Nephron (organoid): Measurements from ENCODE around the gene EFNB3.

Experiments
- H3K27ac Mint-ChIP-seq, 3 experiments: 2 replicates each; pipeline ENCODE4 v1.8.0; 2020; ENCODE audit warnings: mixed read lengths in 3 of 3, mild to moderate bottlenecking in 2 of 3, moderate library complexity in 1 of 3
- H3K27me3 Mint-ChIP-seq: 2 replicates; pipeline ENCODE4 v1.8.0; 2021; ENCODE audit warnings: low read depth, mild to moderate bottlenecking, moderate library complexity, mixed read lengths
- H3K36me3 Mint-ChIP-seq: 2 replicates; pipeline ENCODE4 v1.8.0; 2020; ENCODE audit warnings: low read depth, mixed read lengths
- H3K4me1 Mint-ChIP-seq: 2 replicates; pipeline ENCODE4 v1.8.0; 2020; ENCODE audit warnings: mixed read lengths
- H3K4me3 Mint-ChIP-seq, 3 experiments: 2 replicates each; pipeline ENCODE4 v1.8.0; 2020; ENCODE audit warnings: mild to moderate bottlenecking in 3 of 3, mixed read lengths in 3 of 3, moderate library complexity in 2 of 3
- H3K9me3 Mint-ChIP-seq: 2 replicates; pipeline ENCODE4 v1.8.0; 2020; ENCODE audit warnings: mixed read lengths
- TF ChIP-seq, protein P1 (sequence below), 3 experiments: fragments of 200-600 bp; sonication (generic); IDR thresholded peaks; one replicate each; pipeline ENCODE4 v1.5.0; 2021; ENCODE audit warnings: antibody characterized with exemption in 3 of 3; ENCODE audit not compliant: unreplicated experiment in 3 of 3

EFNB3 gene

DNA sequence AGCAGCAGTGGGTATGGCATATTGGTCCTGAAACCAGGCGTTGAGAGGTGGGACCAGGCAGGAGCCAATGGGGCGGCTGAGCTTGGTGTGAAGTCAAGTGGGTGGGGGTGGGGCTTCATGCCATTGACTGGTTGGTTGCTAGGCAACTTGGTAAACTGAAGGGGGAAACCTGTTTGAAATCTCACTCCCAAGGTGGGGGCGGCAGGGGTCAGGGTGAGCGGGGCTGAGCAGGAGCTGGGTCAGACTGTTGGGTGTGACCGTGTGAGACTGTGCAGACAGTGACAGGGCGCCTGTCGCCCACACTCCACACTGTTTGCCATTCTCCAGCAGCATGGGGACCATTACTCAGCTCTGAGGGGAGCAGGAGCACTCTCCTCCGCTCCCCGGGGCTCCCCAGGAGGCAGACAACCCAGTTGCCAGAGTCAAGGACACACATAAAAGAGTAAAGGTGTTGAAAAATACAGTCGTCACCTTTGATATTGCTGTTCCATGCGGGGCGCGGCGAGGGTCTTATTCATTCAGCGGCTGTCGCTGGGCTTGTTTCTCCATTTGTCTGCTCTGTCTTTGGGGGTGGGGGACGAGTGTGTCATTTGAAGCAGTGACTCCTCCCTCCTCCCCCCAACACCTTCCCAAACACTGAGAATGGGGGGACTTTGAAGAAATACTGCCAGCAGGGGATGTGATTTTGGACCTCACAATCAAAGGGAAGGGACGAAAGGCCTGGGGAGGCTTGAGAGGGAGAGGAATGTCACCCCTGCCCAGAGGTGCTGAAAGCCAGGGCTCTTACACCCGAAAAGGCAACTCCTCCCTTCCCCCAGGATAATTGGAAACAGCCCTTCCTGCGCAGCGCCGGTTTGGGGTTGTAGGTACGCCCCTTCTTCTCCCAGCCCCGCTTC is 1.2 kb upstream of the EFNB3 start:
- Mint-ChIP-seq H3K27me3 (peaks cover 27% of the 10 kb centered on the region), H3K36me3 (peaks cover 11% of the 10 kb centered on the region), H3K27ac (peak overlapping the region; percentile 53 to 90 (median 63)), H3K4me1 (peaks cover 27% of the 10 kb centered on the region), H3K9me3 (no peaks in the 10 kb centered on the region), H3K4me3 (peak overlapping the region; percentile 84 to 94 (median 89))
- TF ChIP-seq, protein P1, sequence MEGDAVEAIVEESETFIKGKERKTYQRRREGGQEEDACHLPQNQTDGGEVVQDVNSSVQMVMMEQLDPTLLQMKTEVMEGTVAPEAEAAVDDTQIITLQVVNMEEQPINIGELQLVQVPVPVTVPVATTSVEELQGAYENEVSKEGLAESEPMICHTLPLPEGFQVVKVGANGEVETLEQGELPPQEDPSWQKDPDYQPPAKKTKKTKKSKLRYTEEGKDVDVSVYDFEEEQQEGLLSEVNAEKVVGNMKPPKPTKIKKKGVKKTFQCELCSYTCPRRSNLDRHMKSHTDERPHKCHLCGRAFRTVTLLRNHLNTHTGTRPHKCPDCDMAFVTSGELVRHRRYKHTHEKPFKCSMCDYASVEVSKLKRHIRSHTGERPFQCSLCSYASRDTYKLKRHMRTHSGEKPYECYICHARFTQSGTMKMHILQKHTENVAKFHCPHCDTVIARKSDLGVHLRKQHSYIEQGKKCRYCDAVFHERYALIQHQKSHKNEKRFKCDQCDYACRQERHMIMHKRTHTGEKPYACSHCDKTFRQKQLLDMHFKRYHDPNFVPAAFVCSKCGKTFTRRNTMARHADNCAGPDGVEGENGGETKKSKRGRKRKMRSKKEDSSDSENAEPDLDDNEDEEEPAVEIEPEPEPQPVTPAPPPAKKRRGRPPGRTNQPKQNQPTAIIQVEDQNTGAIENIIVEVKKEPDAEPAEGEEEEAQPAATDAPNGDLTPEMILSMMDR (IDR thresholded peaks at IDR 0.05; ENCODE audit: unreplicated experiment in 3 of 3): no peak

DNA sequence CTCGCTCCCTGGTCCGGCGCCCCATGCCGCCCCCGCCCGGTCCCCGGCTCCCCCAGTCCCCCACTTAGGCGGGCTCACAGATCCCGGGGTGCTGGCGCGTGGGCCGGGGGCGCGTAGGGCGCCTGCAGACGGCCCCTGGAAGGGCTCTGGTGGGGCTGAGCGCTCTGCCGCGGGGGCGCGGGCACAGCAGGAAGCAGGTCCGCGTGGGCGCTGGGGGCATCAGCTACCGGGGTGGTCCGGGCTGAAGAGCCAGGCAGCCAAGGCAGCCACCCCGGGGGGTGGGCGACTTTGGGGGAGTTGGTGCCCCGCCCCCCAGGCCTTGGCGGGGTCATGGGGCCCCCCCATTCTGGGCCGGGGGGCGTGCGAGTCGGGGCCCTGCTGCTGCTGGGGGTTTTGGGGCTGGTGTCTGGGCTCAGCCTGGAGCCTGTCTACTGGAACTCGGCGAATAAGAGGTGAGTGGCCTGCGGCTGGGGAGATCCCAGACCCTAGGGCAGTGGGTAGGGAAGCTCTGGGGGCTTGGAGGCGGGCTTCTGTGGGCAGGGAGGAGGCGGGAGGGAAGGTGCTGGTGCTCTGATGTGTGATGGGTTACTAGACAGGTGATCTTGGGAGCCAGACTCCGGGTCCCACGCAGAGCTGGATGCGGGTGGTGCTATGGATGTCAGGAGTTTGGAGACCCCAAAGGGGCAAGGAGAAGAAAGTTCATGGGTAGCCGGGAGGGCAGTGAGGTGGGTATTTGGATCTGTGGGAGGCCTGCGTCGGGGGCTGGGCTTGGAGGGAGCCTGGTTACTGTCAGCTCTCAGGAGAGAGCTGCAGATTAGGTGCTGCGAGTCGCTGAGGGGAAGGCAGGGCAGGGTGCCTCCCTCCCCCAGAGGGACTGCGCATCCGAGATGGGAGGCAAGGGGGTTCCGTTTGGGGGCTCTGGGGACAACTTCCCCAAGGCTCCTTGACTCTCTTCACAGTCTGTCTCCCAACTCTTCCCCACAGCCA is 560 bp downstream of the EFNB3 start:
- H3K9me3 Mint-ChIP-seq: no peaks in the 10 kb centered on the region
- H3K27ac Mint-ChIP-seq: peak overlapping the region in 2 of 3 experiments; percentile 15 to 65
- TF ChIP-seq, protein P1 (IDR thresholded peaks at IDR 0.05; ENCODE audit: unreplicated experiment in 3 of 3): no peak
- peaks cover 30% of the 10 kb centered on the region for H3K27me3 Mint-ChIP-seq
- peaks cover 16% of the 10 kb centered on the region for H3K36me3 Mint-ChIP-seq
- H3K4me1 Mint-ChIP-seq: peaks cover 32% of the 10 kb centered on the region
- H3K4me3 Mint-ChIP-seq: peak overlapping the region; percentile 89 to 94 (median 90)

DNA sequence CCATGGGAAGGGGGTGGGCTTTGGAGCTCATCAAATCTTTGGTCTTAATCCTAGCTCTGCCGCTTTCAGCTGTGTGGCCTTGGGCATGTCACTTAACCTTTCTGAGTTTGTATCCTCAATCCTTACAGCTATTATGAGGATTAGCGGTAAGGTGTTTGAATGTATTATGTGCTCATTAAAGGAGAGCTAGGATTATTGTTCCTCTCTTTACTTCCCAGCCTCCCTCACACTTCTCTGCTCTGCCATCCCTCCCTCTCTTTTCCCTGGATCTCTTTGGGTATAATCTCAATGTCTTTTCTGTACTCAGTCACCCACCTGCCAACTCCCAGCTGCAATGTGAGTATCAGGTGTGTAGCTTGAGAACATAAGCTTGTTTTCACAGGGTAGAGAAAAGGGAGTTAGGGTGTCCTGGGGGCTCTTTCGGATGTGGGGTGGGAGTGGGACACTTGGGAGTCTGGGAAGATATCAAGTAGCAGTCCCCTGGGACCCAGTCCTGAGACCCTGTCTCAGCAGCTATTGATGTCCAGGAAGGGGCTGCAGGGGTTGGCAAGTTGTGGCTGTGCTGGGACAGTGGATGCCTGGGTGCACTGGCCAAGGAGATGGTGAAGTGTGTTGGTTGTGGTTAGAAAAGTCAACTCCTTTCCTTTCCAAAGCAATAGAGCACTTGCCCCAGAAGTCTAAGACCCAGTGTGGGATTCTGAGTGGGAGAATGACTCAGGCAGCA is 1.8 kb downstream of the EFNB3 start:
- no peaks in the 10 kb centered on the region for H3K9me3 Mint-ChIP-seq

DNA sequence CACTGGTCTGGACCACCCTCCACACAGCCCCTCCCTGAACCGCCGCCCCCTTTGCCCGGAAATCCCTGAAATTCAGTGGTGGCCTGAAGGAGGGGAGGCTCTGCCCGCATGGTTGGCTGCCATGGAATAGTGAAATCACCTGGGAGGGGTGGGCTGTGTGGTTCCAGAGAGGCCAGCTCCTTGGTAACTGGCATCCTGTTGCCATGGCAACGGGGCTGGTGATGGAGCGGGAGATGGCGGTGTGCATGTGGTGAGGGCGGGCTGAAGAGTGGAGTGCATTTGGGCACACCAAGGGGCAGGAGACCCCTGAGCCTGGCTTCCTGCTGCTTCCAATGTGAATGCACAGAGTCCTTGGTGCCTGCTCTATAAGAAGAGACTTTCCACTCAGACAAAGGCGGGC is 2.4 kb downstream of the EFNB3 start:
- Mint-ChIP-seq H3K4me1 (peaks cover 42% of the 10 kb centered on the region), H3K4me3 (peak overlapping the region in 2 of 3 experiments; percentile 45 to 89), H3K27ac (no peak overlapping the region), H3K9me3 (no peaks in the 10 kb centered on the region), H3K27me3 (peaks cover 42% of the 10 kb centered on the region), H3K36me3 (peaks cover 17% of the 10 kb centered on the region)
- TF ChIP-seq, protein P1 (IDR thresholded peaks at IDR 0.05; ENCODE audit: unreplicated experiment in 3 of 3): no peak

More for the DNA sequence above, 1.8 kb downstream of the EFNB3 start:
- H3K4me3 Mint-ChIP-seq: peak overlapping the region; percentile 89 to 94 (median 90)
- H3K27me3 Mint-ChIP-seq: peaks cover 38% of the 10 kb centered on the region
- TF ChIP-seq, protein P1 (IDR thresholded peaks at IDR 0.05; ENCODE audit: unreplicated experiment in 3 of 3): no peak
- H3K36me3 Mint-ChIP-seq: peaks cover 17% of the 10 kb centered on the region
- peaks cover 39% of the 10 kb centered on the region for H3K4me1 Mint-ChIP-seq
- H3K27ac Mint-ChIP-seq: no peak overlapping the region
